Measurements from ENCODE around the gene RANGAP1. TPM values are rescaled to one million over a fixed set of nuclear protein-coding genes. Genes with fewer than 3 reads are reported as not detected.

Gene RANGAP1
- total and polyA plus RNA-seq, 2 donors (not counting 1 experiment from before 2014, with no cell fraction given): 37.2 to 59.9 TPM

GRCh38 chr22:41229730-41230400 is 56.1 kb downstream of the RANGAP1 start:
- Histone ChIP-seq H3K4me3 (replicated peaks in 1 of 4; ENCODE audit: control extremely low read depth in 1 of 4, insufficient read depth in 1 of 4, low read depth in 3 of 4, low read length in 4 of 4) (no peak overlapping the region), H4K20me1 (ENCODE audit: control insufficient read depth, extremely low read depth, insufficient read depth, low read length) (no peaks in the 10 kb centered on the region), H2AFZ (ENCODE audit: low read length) (no peak overlapping the region), H3K79me2 (ENCODE audit: control insufficient read depth, insufficient read depth, low read length) (no peaks in the 10 kb centered on the region), H3K27me3 (ENCODE audit: control insufficient read depth, insufficient read depth, low read length) (no peaks in the 10 kb centered on the region), H3K9ac (ENCODE audit: insufficient read depth, low read length) (no peak overlapping the region), H3K4me1 (ENCODE audit: control insufficient read depth, extremely low read depth, insufficient read depth, low read length) (no peaks in the 10 kb centered on the region), H3K27ac (ENCODE audit: insufficient read depth, low read length) (no peak overlapping the region), H3K36me3 (ENCODE audit: control insufficient read depth, insufficient read depth, low read length) (peaks cover 16% of the 10 kb centered on the region), H3K4me2 (ENCODE audit: extremely low read depth, insufficient read depth, low read length) (no peak overlapping the region), H3K9me3 (ENCODE audit: control insufficient read depth, insufficient read depth, low read depth, low read length) (no peaks in the 10 kb centered on the region)
- no peak for DNase-seq (ENCODE audit: low read depth in 2 of 2)
- TF ChIP-seq CTCF (conservative IDR thresholded peaks at IDR 0.05 in 1 of 2, IDR thresholded peaks at IDR 0.05 in 1 of 2; ENCODE audit: low read depth in 1 of 2, low read length in 2 of 2) (no peak), EZH2 (IDR thresholded peaks at IDR 0.05; ENCODE audit: low read length, missing control alignments) (no peak)

GRCh38 chr22:41229215-41229614 is 56.8 kb downstream of the RANGAP1 start:
- TF ChIP-seq EZH2 (IDR thresholded peaks at IDR 0.05; ENCODE audit: low read length, missing control alignments) (no peak), CTCF (conservative IDR thresholded peaks at IDR 0.05 in 1 of 2, IDR thresholded peaks at IDR 0.05 in 1 of 2; ENCODE audit: low read depth in 1 of 2, low read length in 2 of 2) (no peak)
- Histone ChIP-seq H3K4me2 (ENCODE audit: extremely low read depth, insufficient read depth, low read length) (no peak overlapping the region), H3K4me3 (replicated peaks in 1 of 4; ENCODE audit: control extremely low read depth in 1 of 4, insufficient read depth in 1 of 4, low read depth in 3 of 4, low read length in 4 of 4) (no peak overlapping the region), H3K79me2 (ENCODE audit: control insufficient read depth, insufficient read depth, low read length) (no peaks in the 10 kb centered on the region), H3K27ac (ENCODE audit: insufficient read depth, low read length) (no peak overlapping the region), H3K36me3 (ENCODE audit: control insufficient read depth, insufficient read depth, low read length) (peaks cover 16% of the 10 kb centered on the region), H4K20me1 (ENCODE audit: control insufficient read depth, extremely low read depth, insufficient read depth, low read length) (no peaks in the 10 kb centered on the region), H3K4me1 (ENCODE audit: control insufficient read depth, extremely low read depth, insufficient read depth, low read length) (no peaks in the 10 kb centered on the region), H3K27me3 (ENCODE audit: control insufficient read depth, insufficient read depth, low read length) (no peaks in the 10 kb centered on the region), H3K9ac (ENCODE audit: insufficient read depth, low read length) (no peak overlapping the region), H3K9me3 (ENCODE audit: control insufficient read depth, insufficient read depth, low read depth, low read length) (no peaks in the 10 kb centered on the region), H2AFZ (ENCODE audit: low read length) (no peak overlapping the region)
- DNase-seq (ENCODE audit: low read depth in 2 of 2): no peak

- Histone ChIP-seq H4K20me1 (ENCODE audit: control insufficient read depth, extremely low read depth, insufficient read depth, low read length) (no peaks in the 10 kb centered on the region), H3K9me3 (ENCODE audit: control insufficient read depth, insufficient read depth, low read depth, low read length) (no peaks in the 10 kb centered on the region), H3K4me3 (replicated peaks in 1 of 4; ENCODE audit: control extremely low read depth in 1 of 4, insufficient read depth in 1 of 4, low read depth in 3 of 4, low read length in 4 of 4) (no peak overlapping the region), H3K36me3 (ENCODE audit: control insufficient read depth, insufficient read depth, low read length) (peaks cover 22% of the 10 kb centered on the region), H2AFZ (ENCODE audit: low read length) (no peak overlapping the region), H3K4me1 (ENCODE audit: control insufficient read depth, extremely low read depth, insufficient read depth, low read length) (no peaks in the 10 kb centered on the region), H3K79me2 (ENCODE audit: control insufficient read depth, insufficient read depth, low read length) (no peaks in the 10 kb centered on the region), H3K4me2 (ENCODE audit: extremely low read depth, insufficient read depth, low read length) (no peak overlapping the region), H3K27ac (ENCODE audit: insufficient read depth, low read length) (no peak overlapping the region), H3K9ac (ENCODE audit: insufficient read depth, low read length) (no peak overlapping the region), H3K27me3 (ENCODE audit: control insufficient read depth, insufficient read depth, low read length) (no peaks in the 10 kb centered on the region)
- DNase-seq (ENCODE audit: low read depth in 2 of 2): no peak
- TF ChIP-seq CTCF (conservative IDR thresholded peaks at IDR 0.05 in 1 of 2, IDR thresholded peaks at IDR 0.05 in 1 of 2; ENCODE audit: low read depth in 1 of 2, low read length in 2 of 2) (no peak), EZH2 (IDR thresholded peaks at IDR 0.05; ENCODE audit: low read length, missing control alignments) (no peak)
Observed at GRCh38 chr22:41226723-41227655, 59.0 kb downstream of the RANGAP1 start.
